HepG2 (cell line): ENCODE data around the gene ELMOD3. TPM values are rescaled to one million over a fixed set of nuclear protein-coding genes. Genes with fewer than 3 reads are reported as not detected.

Source experiments
- ATRX ChIP-seq: sonication (generic); formaldehyde crosslinking; IDR thresholded peaks from 2 replicates; pipeline ENCODE4 v1.4.0; 2020; ENCODE audit warnings: missing genetic modification reagents, borderline replicate concordance
- CAMTA2 ChIP-seq: sonication (generic); formaldehyde crosslinking; IDR thresholded peaks from 2 replicates; pipeline ENCODE4 v1.4.0; 2020; ENCODE audit warnings: mild to moderate bottlenecking, missing genetic modification reagents, borderline replicate concordance
- CCAR2 ChIP-seq: fragments of 200-400 bp; formaldehyde crosslinking; optimal IDR thresholded peaks from 2 replicates; pipeline ENCODE3; 2018; ENCODE audit warnings: low read depth, mild to moderate bottlenecking, low read length, moderate library complexity
- ELF1 ChIP-seq: sonication (generic); formaldehyde crosslinking; IDR thresholded peaks from 2 replicates; pipeline ENCODE4 v1.4.0; 2020; ENCODE audit warnings: missing genetic modification reagents
- HINFP ChIP-seq: sonication (generic); formaldehyde crosslinking; IDR thresholded peaks from 2 replicates; pipeline ENCODE4 v1.4.0; 2020; ENCODE audit warnings: low read depth, mild to moderate bottlenecking, missing genetic modification reagents
- KLF12 ChIP-seq: sonication (generic); formaldehyde crosslinking; IDR thresholded peaks from 2 replicates; pipeline ENCODE4 v1.4.0; 2020; ENCODE audit warnings: missing genetic modification reagents, borderline replicate concordance
- POGZ ChIP-seq: sonication (generic); formaldehyde crosslinking; IDR thresholded peaks from 2 replicates; pipeline ENCODE4 v1.4.0; 2020; ENCODE audit warnings: mild to moderate bottlenecking, missing genetic modification reagents
- PPARG ChIP-seq: conservative IDR thresholded peaks from 2 replicates; pipeline ENCODE4 v1.6.1; 2016; ENCODE audit warnings: missing biosample characterization, missing genetic modification reagents
- RXRA ChIP-seq: sonication (generic); formaldehyde crosslinking; IDR thresholded peaks from 2 replicates; pipeline ENCODE4 v1.5.1; 2020; ENCODE audit warnings: missing genetic modification reagents
- SKIL ChIP-seq: sonication (generic); formaldehyde crosslinking; IDR thresholded peaks from 2 replicates; pipeline ENCODE4 v1.8.0; 2022; ENCODE audit warnings: missing genetic modification reagents, mild to moderate bottlenecking, moderate library complexity, borderline replicate concordance
- SP4 ChIP-seq: sonication (generic); formaldehyde crosslinking; IDR thresholded peaks from 2 replicates; pipeline ENCODE4 v1.8.1; 2023; ENCODE audit warnings: mild to moderate bottlenecking, missing genetic modification reagents
- SP5 ChIP-seq: IDR thresholded peaks from 2 replicates; pipeline ENCODE4 v1.6.1; 2016; ENCODE audit warnings: low read depth, borderline replicate concordance
- ZBTB7B ChIP-seq: sonication (generic); formaldehyde crosslinking; IDR thresholded peaks from 2 replicates; pipeline ENCODE4 v1.4.0; 2020; ENCODE audit warnings: missing genetic modification reagents
- ZMYM3 ChIP-seq: sonication (generic); formaldehyde crosslinking; IDR thresholded peaks from 2 replicates; pipeline ENCODE4 v1.5.1; 2020; ENCODE audit warnings: mild to moderate bottlenecking, missing genetic modification reagents
- ZNF260 ChIP-seq: sonication (generic); formaldehyde crosslinking; IDR thresholded peaks from 2 replicates; pipeline ENCODE4 v1.4.0; 2020; ENCODE audit warnings: missing genetic modification reagents, low read depth, mild to moderate bottlenecking, borderline replicate concordance
- ZNF264 ChIP-seq: sonication (generic); formaldehyde crosslinking; IDR thresholded peaks from 2 replicates; pipeline ENCODE4 v1.4.0; 2020; ENCODE audit warnings: missing genetic modification reagents
- ZNF30 ChIP-seq: sonication (generic); formaldehyde crosslinking; IDR thresholded peaks from 2 replicates; pipeline ENCODE4 v1.5.0; 2020; ENCODE audit warnings: mild to moderate bottlenecking, missing genetic modification reagents
- ZNF451 ChIP-seq: sonication (generic); formaldehyde crosslinking; IDR thresholded peaks from 2 replicates; pipeline ENCODE4 v1.5.0; 2020; ENCODE audit warnings: mild to moderate bottlenecking, missing genetic modification reagents
- ZNF468 ChIP-seq: sonication (generic); formaldehyde crosslinking; IDR thresholded peaks from 2 replicates; pipeline ENCODE4 v1.8.0; 2022; ENCODE audit warnings: mild to moderate bottlenecking, moderate library complexity, missing genetic modification reagents
- ZNF557 ChIP-seq: sonication (generic); formaldehyde crosslinking; IDR thresholded peaks from 2 replicates; pipeline ENCODE4 v1.4.0; 2020; ENCODE audit warnings: missing genetic modification reagents
- ZNF564 ChIP-seq: sonication (generic); formaldehyde crosslinking; IDR thresholded peaks from 2 replicates; pipeline ENCODE4 v1.8.1; 2023; ENCODE audit warnings: mild to moderate bottlenecking, missing genetic modification reagents
- ZNF644 ChIP-seq: IDR thresholded peaks from 2 replicates; pipeline ENCODE4 v1.6.1; 2016; ENCODE audit warnings: low read depth
- ZNF780A ChIP-seq: sonication (generic); formaldehyde crosslinking; IDR thresholded peaks from 2 replicates; pipeline ENCODE4 v1.8.0; 2022; ENCODE audit warnings: mild to moderate bottlenecking, missing genetic modification reagents, moderate library complexity
- ZNF883 ChIP-seq: sonication (generic); formaldehyde crosslinking; IDR thresholded peaks from 2 replicates; pipeline ENCODE4 v1.5.1; 2020; ENCODE audit warnings: mild to moderate bottlenecking, missing genetic modification reagents; ENCODE audit errors: not compliant biosample characterization
- polyA plus RNA-seq, 8 experiments: library from polyadenylated mRNA; depleted of rRNA in 3 of 8; stranded (reverse) in 7 of 8; unstranded in 1 of 8; fragments of >200 nt; fragmentation: Illumina TruSeq in 4 of 8; extraction: Trizol in 4 of 8; gene quantifications; 2 replicates each; pipeline versions ENCODE4 v1.2.1 to v1.2.3, GENCODE V29; 2011 to 2016; ENCODE audit warnings: low read depth in 4 of 8, missing spikeins in 1 of 8, mixed read lengths in 1 of 8; ENCODE audit not compliant: insufficient read depth in 1 of 8
- total RNA-seq, 5 experiments: library from RNA; depleted of rRNA; stranded (reverse); fragments of >200 nt; fragmentation: Illumina TruSeq; extraction: Trizol; gene quantifications; 2 replicates each; pipeline ENCODE4 v1.2.3, GENCODE V29; 2016; ENCODE audit warnings: low read depth in 1 of 5
- TF ChIP-seq, protein P1 (sequence below): sonication (generic); formaldehyde crosslinking; IDR thresholded peaks from 2 replicates; pipeline ENCODE4 v1.5.0; 2020; ENCODE audit warnings: mild to moderate bottlenecking, missing genetic modification reagents, moderate library complexity
- TF ChIP-seq, protein P2 (sequence below): sonication (generic); formaldehyde crosslinking; IDR thresholded peaks from 2 replicates; pipeline ENCODE4 v1.5.0; 2020; ENCODE audit warnings: missing genetic modification reagents, mild to moderate bottlenecking, borderline replicate concordance

The ELMOD3 gene
- total and polyA plus RNA-seq, 2 of the 13 experiments (the other 11 are each of a cell fraction or from before 2014, with no cell fraction given): 13.3 to 19.5 TPM

DNA sequence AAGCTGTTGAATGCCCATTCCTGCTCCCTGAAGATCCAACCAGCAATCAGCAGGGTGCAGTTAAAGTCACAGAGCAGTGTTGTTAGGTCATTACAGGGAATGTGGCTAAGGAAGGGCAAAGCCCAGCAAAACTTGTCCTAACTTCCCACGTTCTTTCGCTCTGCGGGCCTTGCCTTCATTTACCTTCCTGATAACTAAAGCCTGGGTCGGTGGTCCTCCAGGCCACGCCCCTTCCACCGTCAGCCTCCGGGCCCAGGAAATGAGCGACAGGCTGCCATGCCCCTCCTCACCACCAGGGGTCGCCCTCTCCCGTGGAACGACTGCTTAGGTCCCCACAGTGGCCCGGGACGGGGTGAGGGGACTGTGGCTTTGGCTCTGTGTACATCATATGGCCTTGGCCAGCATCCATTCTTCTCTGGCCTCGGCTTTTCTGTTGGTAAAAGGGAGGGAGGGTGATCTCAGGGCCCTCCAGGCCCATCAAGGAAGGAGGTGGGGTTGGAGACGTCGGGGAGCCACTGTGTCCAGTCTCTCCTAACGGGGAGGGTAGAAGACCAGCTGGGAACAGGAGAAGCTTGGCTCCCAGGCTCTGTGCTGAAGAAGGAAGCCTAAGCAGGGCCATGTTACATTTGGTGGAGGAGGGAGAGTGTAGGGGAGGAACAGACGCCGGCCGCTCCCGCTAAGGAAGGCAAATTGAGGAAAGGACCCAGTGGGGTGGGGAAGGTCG, 66.1 kb downstream of the ELMOD3 start (continued):
- TF ChIP-seq RXRA (CRISPR knock-in tag) (peak; percentile 86), HINFP (CRISPR knock-in tag) (no peak), ZNF264 (CRISPR knock-in tag) (no peak), SP4 (CRISPR knock-in tag) (peak; percentile 84), ZMYM3 (no peak; the same call in none of the 2 replicates), ZNF30 (CRISPR knock-in tag) (no peak), PPARG (peak; percentile 53; the same call in 1 of the 2 replicates), POGZ (CRISPR knock-in tag) (peak; percentile 73), ZNF557 (CRISPR knock-in tag) (no peak), ZNF564 (no peak), KLF12 (CRISPR knock-in tag) (no peak), CCAR2 (no peak), ZBTB7B (peak; percentile 92), ZNF451 (CRISPR knock-in tag) (no peak), ZNF644 (no peak), ZNF468 (CRISPR knock-in tag) (no peak), ZNF780A (CRISPR knock-in tag) (no peak), SKIL (CRISPR knock-in tag) (no peak), ZNF883 (CRISPR knock-in tag) (peak; percentile 47), ATRX (CRISPR knock-in tag) (peak; percentile 32; the same call in 1 of the 2 replicates), ZNF260 (CRISPR knock-in tag) (no peak), CAMTA2 (0 out of 2 replicates have a peak, but pooled peaks have one; percentile 43), ELF1 (CRISPR knock-in tag) (peak; percentile 75), SP5 (CRISPR knock-in tag) (peak; percentile 65; the same call in 1 of the 2 replicates)
- TF ChIP-seq, protein P1, sequence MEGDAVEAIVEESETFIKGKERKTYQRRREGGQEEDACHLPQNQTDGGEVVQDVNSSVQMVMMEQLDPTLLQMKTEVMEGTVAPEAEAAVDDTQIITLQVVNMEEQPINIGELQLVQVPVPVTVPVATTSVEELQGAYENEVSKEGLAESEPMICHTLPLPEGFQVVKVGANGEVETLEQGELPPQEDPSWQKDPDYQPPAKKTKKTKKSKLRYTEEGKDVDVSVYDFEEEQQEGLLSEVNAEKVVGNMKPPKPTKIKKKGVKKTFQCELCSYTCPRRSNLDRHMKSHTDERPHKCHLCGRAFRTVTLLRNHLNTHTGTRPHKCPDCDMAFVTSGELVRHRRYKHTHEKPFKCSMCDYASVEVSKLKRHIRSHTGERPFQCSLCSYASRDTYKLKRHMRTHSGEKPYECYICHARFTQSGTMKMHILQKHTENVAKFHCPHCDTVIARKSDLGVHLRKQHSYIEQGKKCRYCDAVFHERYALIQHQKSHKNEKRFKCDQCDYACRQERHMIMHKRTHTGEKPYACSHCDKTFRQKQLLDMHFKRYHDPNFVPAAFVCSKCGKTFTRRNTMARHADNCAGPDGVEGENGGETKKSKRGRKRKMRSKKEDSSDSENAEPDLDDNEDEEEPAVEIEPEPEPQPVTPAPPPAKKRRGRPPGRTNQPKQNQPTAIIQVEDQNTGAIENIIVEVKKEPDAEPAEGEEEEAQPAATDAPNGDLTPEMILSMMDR (CRISPR knock-in tag): peak; percentile 100; the same call in 1 of the 2 replicates
- TF ChIP-seq, protein P2, sequence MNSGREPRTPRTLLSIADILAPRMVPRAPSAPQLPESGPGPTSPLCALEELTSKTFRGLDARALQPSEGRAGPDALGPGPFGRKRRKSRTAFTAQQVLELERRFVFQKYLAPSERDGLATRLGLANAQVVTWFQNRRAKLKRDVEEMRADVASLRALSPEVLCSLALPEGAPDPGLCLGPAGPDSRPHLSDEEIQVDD: no peak
